ENCODE results near the gene ARHGAP10. TPM values are rescaled to one million over a fixed set of nuclear protein-coding genes. Genes with fewer than 3 reads are reported as not detected.
A peak's percentile ranks its signal among the peaks of the same experiment; 100 is the strongest.

Gene ARHGAP10
- total RNA-seq, 1 experiment from 2014 or later, result 9.0 TPM

DNA sequence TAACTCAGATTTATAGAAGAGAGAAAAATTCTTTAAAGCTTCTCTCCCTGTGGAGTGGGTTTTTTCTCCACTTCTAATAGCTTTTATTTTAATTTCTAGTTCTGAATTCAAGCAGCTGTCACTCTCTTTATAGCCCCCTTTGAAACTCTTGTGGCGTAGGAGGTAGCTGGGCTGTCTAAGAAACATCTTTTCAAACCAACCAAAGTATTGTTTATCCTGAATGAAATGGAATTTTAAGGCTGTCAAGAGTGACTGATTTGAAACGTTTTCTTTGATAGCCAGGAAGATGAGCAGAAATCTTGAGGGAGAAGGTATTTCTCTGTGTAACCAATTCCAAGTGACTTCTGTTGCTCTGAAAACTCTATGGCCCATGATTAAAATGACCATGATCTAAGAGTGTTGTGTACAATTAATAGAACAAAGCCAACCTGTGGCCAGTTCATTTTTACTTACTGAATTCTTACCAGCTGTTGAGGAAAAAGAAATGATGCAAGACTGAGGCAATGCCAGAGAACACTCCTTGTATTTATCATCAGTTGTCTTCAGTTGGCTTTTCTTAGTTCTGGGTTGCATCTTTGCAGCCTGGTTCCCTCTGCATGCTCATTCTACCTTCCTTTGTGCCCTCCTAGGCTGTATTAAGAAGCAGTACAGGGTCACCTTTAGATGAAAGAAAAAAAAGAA, 298.4 kb downstream of the ARHGAP10 start:
- DNase-seq (ENCODE audit: low read depth), result no peak

DNA sequence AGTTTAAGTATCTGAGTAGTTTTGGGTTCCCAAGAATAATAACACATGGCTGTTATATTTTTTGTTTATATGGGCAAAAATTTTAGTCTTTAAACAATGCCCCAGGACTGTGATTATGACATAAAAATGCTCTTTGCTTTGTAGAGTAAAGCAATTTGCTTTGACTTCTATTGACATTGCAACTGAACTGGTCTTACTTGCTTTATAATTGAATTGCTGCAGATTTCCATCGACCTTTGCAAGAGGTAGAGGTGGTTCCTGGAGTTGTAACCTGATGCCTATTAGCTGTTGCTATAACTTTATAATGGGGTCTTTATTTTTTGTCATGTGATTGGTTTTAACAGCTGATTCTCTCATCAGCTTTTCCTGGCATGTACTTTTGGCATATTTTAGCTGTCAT, 302.9 kb downstream of the ARHGAP10 start:
- DNase-seq (ENCODE audit: low read depth), result no peak

- no peak for DNase-seq (ENCODE audit: low read depth)
Observed at GRCh38 chr4:148041606-148042329, 309.9 kb downstream of the ARHGAP10 start.

DNA sequence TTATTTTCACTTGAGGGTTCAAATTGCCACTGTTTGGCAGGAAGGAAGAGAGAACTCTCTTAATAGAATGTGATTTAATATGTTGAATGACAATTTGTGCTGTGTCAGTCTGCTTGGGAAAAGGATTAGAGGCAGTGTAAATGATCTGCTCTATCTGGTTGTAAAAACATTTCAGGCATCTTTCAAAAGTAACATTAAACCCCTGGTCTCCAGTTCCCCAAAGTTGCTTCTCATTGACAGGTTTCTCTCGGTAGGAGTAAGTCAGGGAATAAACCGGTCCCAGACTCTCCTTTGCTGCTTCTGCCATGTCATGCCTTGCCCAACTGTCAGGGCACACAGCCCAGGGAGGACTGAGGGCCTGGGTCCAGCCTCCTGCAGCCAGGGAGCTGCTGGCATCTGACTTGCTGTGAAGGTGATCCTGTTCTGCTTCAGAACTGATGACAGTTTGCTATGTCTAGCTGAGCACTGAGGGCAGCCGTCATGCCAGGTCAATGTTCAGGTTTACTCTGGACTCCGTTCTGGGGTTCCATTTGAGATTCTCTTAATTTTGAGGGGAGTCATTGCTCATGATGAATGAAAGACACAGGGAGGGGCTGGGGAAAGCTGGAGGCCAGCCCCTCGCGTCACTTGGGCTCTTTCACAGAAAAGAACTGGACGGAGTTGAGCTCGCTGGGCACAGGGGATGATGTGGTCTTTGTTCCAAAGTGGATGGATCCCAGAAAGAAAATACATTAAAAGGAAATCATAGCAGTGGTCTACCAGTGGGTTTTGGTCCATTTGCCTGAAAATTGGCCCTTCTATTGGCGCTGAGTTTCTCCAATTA, 312.4 kb downstream of the ARHGAP10 start:
- DNase-seq (ENCODE audit: low read depth), result no peak

DNA sequence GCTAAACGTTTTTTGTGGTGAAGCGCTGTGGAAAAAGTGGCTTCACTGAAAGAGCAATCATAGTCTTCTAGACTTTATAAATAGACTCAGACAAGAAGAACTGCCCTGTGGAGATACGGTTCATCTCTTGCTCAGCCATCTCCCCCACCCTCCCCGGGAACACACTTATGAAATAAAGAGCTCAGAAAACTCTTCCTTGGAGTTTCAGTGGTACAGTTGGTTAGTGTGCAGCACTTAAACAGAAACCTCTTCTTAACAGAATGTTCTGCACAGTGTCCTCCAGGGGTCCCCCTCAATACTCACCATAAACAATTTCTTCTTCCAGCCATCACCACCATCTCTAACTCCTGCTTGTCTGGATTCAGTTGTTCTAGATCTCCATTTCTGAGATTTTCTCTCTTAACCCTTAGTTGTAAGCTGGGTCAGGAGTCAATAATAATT, 313.0 kb downstream of the ARHGAP10 start:
- DNase-seq (ENCODE audit: low read depth), result no peak

- DNase-seq (ENCODE audit: low read depth), result no peak
Observed at GRCh38 chr4:148048598-148048997, 316.7 kb downstream of the ARHGAP10 start.

GRCh38 chr4:148051403-148051802, 319.5 kb downstream of the ARHGAP10 start:
- DNase-seq (ENCODE audit: low read depth), result no peak

DNA sequence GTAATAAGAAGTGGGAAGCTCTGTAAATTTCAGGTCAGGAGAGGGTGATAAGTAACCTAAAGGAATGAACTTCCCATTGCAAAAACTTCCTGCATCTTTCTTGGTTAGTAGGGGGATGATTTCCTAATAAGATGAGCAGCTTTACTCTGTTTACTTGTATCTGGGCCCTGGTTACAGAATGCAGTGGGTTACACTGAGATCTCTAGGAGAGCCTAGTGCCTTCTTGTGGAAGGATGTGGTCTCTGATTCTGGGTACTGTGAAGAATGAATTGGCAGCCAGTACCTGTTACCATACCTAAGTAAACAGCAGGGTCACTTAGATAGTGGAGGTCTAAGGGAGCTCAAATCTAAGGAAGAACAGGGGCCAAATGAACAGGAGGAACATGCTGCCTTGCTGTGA, 320.6 kb downstream of the ARHGAP10 start:
- DNase-seq (ENCODE audit: low read depth), result no peak

GRCh38 chr4:148053298-148054003, 321.6 kb downstream of the ARHGAP10 start:
- DNase-seq (ENCODE audit: low read depth), result no peak

- DNase-seq (ENCODE audit: low read depth), result peak; percentile 15
Observed at GRCh38 chr4:148054275-148054674, 322.4 kb downstream of the ARHGAP10 start.

- DNase-seq (ENCODE audit: low read depth), result no peak
Observed at GRCh38 chr4:148055844-148056243, 324.0 kb downstream of the ARHGAP10 start.

GRCh38 chr4:148056879-148057278, 325.0 kb downstream of the ARHGAP10 start:
- DNase-seq (ENCODE audit: low read depth), result peak; percentile 70

DNA sequence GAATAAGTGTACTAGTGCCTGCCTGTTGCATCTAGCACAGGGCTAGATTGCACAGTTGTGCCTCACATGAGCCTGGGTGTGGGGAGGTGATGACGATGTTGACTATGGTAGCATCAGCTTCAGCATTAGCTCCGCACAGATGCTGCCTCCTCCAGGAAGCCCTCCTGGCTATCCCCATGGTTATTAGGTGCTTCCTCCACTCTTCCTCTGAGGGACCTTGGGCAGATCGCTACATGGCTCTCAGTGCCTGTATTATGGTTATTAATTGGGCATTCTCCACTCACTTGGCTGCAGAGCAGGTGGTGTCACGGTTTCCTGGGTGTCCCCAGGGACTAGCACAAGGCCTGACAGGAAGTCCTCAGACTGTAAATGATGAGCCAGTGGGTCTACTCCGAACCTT, 325.6 kb downstream of the ARHGAP10 start:
- DNase-seq (ENCODE audit: low read depth), result no peak

- DNase-seq (ENCODE audit: low read depth), result no peak
Observed at GRCh38 chr4:148057984-148058859, 326.3 kb downstream of the ARHGAP10 start.

DNA sequence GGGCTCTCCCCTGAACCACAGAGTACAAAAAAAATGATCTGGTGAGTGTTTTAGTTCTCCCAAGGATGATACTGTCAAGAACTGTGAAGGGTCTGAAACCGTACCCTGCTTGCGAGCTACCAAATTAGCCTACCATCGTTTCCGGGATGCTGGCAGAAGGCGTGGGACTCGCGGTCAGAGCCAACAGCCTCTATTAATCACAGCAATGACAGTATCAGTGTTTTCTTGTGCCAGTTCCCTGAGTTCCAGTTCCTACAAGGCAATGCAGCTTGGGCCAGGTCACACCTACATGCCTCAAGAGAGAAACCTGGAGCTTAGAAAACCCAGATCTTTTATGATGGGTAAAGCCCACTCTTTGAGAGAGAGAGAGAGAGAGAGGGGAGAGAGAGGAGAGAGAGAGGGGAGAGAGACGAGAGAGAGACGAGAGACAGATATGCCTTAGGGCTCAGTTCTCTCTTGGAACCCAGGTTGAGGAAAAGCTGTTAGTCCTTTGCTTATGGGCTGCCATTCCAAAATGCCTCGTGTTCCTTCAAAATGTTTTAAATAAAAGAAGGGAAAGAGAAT, 327.8 kb downstream of the ARHGAP10 start:
- DNase-seq (ENCODE audit: low read depth), result no peak

GRCh38 chr4:148060264-148061140, 328.6 kb downstream of the ARHGAP10 start:
- DNase-seq (ENCODE audit: low read depth), result no peak

DNA sequence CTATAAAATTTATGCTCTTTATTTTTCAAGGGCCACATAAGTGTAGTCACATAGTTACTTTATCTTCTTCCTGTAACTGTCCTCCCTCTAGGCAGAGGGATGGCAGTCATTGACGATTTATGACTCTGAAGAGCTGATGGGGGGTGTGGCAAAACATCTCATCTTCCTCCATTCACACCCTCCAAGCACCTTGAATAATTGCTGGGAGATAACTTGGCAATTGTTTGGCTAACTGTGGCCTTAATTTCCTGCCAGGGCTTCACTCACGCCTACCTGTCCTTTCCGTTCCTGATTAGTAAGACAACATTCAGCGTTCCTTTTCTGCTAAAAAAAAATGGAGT, 329.2 kb downstream of the ARHGAP10 start:
- DNase-seq (ENCODE audit: low read depth), result no peak

DNA sequence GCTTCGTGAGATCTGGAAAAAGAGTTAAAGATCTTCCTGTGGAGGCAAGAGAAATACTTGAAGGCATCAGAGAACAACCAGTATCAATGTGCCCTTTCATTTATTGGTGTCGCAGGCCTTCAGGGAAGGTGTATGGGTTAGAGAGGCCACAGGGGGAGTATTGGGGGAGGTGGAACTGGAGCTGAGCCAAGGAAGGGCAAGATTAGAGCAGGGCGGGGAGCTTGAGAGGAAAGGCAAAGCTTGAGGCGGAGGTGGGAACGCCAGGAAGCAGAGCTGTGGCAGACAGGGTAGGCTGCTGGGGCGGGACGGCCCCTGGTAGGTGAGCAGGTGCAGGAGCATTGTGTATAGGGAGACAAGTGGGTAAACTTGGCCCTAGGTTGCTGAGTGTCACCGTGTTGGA, 329.9 kb downstream of the ARHGAP10 start:
- no peak for DNase-seq (ENCODE audit: low read depth)

- no peak for DNase-seq (ENCODE audit: low read depth)
Observed at GRCh38 chr4:148062301-148062950, 330.5 kb downstream of the ARHGAP10 start.
